ENCODE results near the gene POU6F2. TPM values are rescaled to one million over a fixed set of nuclear protein-coding genes. Genes with fewer than 3 reads are reported as not detected.

The POU6F2 gene
- total RNA-seq, 1 donor from 2014 or later, result not detected

GRCh38 chr7:39480901-39481300, 503.2 kb downstream of the POU6F2 start:
- intact Hi-C loops (cut with DNase I), result no loop called here
- Histone ChIP-seq H3K27ac (no peak overlapping the region), H3K4me1 (no peaks in the 10 kb centered on the region), H3K27me3 (no peaks in the 10 kb centered on the region), H3K9me3 (no peaks in the 10 kb centered on the region), H3K36me3 (no peaks in the 10 kb centered on the region), H3K4me3 (no peak overlapping the region)
- no peak for TF ChIP-seq CTCF (IDR thresholded peaks at IDR 0.05)
- DNase-seq (ENCODE audit: low spot score in 2 of 2), result no peak

- Histone ChIP-seq H3K27ac (no peak overlapping the region), H3K27me3 (no peaks in the 10 kb centered on the region), H3K9me3 (no peaks in the 10 kb centered on the region), H3K4me3 (no peak overlapping the region), H3K4me1 (no peaks in the 10 kb centered on the region), H3K36me3 (no peaks in the 10 kb centered on the region)
- no peak for TF ChIP-seq CTCF (IDR thresholded peaks at IDR 0.05)
- DNase-seq (ENCODE audit: low spot score in 2 of 2), result no peak
- intact Hi-C loops (cut with DNase I), result no loop called here
Measured at GRCh38 chr7:39488467-39489393, 511.0 kb downstream of the POU6F2 start.

- no peaks in the 10 kb centered on the region for H3K4me1 ChIP-seq
- no peaks in the 10 kb centered on the region for H3K9me3 ChIP-seq
- intact Hi-C loops (cut with DNase I), result no loop called here
- no peaks in the 10 kb centered on the region for H3K36me3 ChIP-seq
- no peak overlapping the region for H3K4me3 ChIP-seq
- no peak overlapping the region for H3K27ac ChIP-seq
- no peaks in the 10 kb centered on the region for H3K27me3 ChIP-seq
- TF ChIP-seq CTCF (IDR thresholded peaks at IDR 0.05), result no peak
- no peak for DNase-seq (ENCODE audit: low spot score in 2 of 2)
Measured at GRCh38 chr7:39490296-39490695, 512.6 kb downstream of the POU6F2 start.

- no peak for DNase-seq (ENCODE audit: low spot score in 2 of 2)
- H3K9me3 ChIP-seq, result no peaks in the 10 kb centered on the region
- no peaks in the 10 kb centered on the region for H3K27me3 ChIP-seq
- H3K27ac ChIP-seq, result no peak overlapping the region
- intact Hi-C loops (cut with DNase I), result no loop called here
- TF ChIP-seq CTCF (IDR thresholded peaks at IDR 0.05), result no peak
- H3K36me3 ChIP-seq, result no peaks in the 10 kb centered on the region
- H3K4me1 ChIP-seq, result no peaks in the 10 kb centered on the region
- H3K4me3 ChIP-seq, result no peak overlapping the region
Measured at GRCh38 chr7:39493934-39494333, 516.2 kb downstream of the POU6F2 start.

GRCh38 chr7:39501358-39501757, 523.6 kb downstream of the POU6F2 start:
- no peak for TF ChIP-seq CTCF (IDR thresholded peaks at IDR 0.05)
- H3K27me3 ChIP-seq, result no peaks in the 10 kb centered on the region
- H3K27ac ChIP-seq, result no peak overlapping the region
- no peaks in the 10 kb centered on the region for H3K36me3 ChIP-seq
- H3K4me3 ChIP-seq, result no peak overlapping the region
- DNase-seq (ENCODE audit: low spot score in 2 of 2), result no peak
- no peaks in the 10 kb centered on the region for H3K4me1 ChIP-seq
- H3K9me3 ChIP-seq, result no peaks in the 10 kb centered on the region
- intact Hi-C loops (cut with DNase I), result no loop called here
